ENCODE results near the gene ITGAX. TPM values are rescaled to one million over a fixed set of nuclear protein-coding genes. Genes with fewer than 3 reads are reported as not detected.

ITGAX gene
- total RNA-seq, 4 donors from 2014 or later, result 0.30 to 3.3 (median 1.1) TPM

- TF ChIP-seq POLR2A (IDR thresholded peaks at IDR 0.05) (no peak), CTCF (IDR thresholded peaks at IDR 0.05) (no peak)
- 91 to 93% methylated on average over 5 of the region's 5 CpGs for WGBS, 2 donors
- intact Hi-C loops (cut with DNase I; ENCODE audit: low total_unique reads), result no loop called here
- DNase-seq (ENCODE audit: low spot score in 2 of 2), result no peak
- H3K4me3 ChIP-seq (ENCODE audit: low read depth, poor library complexity, severe bottlenecking), result no peak overlapping the region
Measured at GRCh38 chr16:31375231-31375630, 20.3 kb downstream of the ITGAX start.

- 84 to 88% methylated on average over 8 of the region's 8 CpGs for WGBS, 2 donors
- intact Hi-C loops (cut with DNase I; ENCODE audit: low total_unique reads), result no loop called here
- TF ChIP-seq POLR2A (IDR thresholded peaks at IDR 0.05), result no peak
- no peak for TF ChIP-seq CTCF (IDR thresholded peaks at IDR 0.05)
- DNase-seq (ENCODE audit: low spot score in 2 of 2), result no peak
- no peak overlapping the region for H3K4me3 ChIP-seq (ENCODE audit: low read depth, poor library complexity, severe bottlenecking)
Measured at GRCh38 chr16:31376705-31377104, 21.7 kb downstream of the ITGAX start.

DNA sequence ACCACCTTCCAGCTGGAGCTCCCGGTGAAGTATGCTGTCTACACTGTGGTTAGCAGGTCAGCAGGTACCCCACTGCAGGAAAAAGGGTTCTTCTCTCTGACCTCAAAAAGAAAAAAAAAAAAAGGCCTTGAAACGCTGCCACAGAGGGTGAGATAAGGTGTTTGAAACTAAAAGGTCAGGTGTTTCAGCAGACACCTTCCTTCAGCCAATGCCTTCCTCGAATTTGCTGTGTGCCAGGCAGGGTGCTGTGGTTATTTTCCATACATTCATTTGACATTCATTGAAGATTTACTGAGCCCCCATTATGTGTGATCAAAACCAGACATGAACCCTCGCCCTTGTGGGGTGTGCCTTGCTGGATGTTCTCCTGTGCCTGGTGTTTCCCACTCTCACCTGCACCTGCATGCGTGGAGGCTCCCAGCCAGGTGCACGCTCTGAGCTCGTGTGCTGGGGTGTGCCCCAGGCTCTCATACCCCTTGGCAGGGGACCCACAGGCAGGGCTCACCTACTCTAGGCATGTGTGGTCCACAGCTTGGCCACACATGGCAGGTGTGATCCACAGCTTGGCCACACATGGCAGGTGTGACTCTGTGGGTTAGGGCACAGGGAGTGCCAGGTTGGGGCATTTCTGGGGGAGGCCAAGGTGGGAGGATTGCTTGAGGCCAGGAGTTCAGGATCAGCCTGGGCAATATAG is 22.4 kb downstream of the ITGAX start:
- 47 to 49% methylated on average over 7 of the region's 7 CpGs for WGBS, 2 donors
- H3K4me3 ChIP-seq (ENCODE audit: low read depth, poor library complexity, severe bottlenecking), result no peak overlapping the region
- TF ChIP-seq POLR2A (IDR thresholded peaks at IDR 0.05) (no peak), CTCF (IDR thresholded peaks at IDR 0.05) (no peak)

GRCh38 chr16:31380201-31380600 is 25.2 kb downstream of the ITGAX start:
- DNase-seq (ENCODE audit: low spot score in 2 of 2), result no peak
- intact Hi-C loops (cut with DNase I; ENCODE audit: low total_unique reads), result loop anchor here (5.0 to 10.0 kb wide), 2 partner anchors 65 to 158 kb away; partner anchors contain the start of gene ZNF843
- TF ChIP-seq POLR2A (IDR thresholded peaks at IDR 0.05), result no peak
- TF ChIP-seq CTCF (IDR thresholded peaks at IDR 0.05), result no peak
- WGBS, 2 donors, result 52 to 63% methylated on average over 12 of the region's 12 CpGs
- no peak overlapping the region for H3K4me3 ChIP-seq (ENCODE audit: low read depth, poor library complexity, severe bottlenecking)

More for the DNA sequence above, 22.4 kb downstream of the ITGAX start:
- intact Hi-C loops (cut with DNase I; ENCODE audit: low total_unique reads), result no loop called here
- DNase-seq (ENCODE audit: low spot score in 2 of 2), result no peak

DNA sequence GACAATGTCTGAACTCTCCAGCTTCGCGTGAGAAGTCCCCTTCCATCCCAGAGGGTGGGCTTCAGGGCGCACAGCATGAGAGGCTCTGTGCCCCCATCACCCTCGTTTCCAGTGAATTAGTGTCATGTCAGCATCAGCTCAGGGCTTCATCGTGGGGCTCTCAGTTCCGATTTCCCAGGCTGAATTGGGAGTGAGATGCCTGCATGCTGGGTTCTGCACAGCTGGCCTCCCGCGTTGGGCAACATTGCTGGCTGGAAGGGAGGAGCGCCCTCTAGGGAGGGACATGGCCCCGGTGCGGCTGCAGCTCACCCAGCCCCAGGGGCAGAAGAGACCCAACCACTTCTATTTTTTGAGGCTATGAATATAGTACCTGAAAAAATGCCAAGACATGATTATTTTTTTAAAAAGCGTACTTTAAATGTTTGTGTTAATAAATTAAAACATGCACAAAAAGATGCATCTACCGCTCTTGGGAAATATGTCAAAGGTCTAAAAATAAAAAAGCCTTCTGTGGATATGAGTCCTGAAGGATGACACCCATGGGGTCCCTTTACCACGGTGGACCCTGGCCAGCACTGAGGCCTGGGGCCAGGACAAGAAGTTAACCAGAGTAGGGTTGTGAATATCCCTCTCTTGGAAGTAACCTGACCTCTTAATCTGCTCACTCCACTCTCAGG is 27.6 kb downstream of the ITGAX start:
- TF ChIP-seq POLR2A (IDR thresholded peaks at IDR 0.05), result no peak
- DNase-seq (ENCODE audit: low spot score in 2 of 2), result peak in 1 of 2 donors; percentile 51
- H3K4me3 ChIP-seq (ENCODE audit: low read depth, poor library complexity, severe bottlenecking), result no peak overlapping the region
- intact Hi-C loops (cut with DNase I; ENCODE audit: low total_unique reads), result loop anchor here (5.0 to 10.0 kb wide), 2 partner anchors 62 to 160 kb away; partner anchors contain the start of gene ZNF843
- 22 to 24% methylated on average over 14 of the region's 14 CpGs for WGBS, 2 donors

GRCh38 chr16:31385680-31386079 is 30.7 kb downstream of the ITGAX start:
- intact Hi-C loops (cut with DNase I; ENCODE audit: low total_unique reads), result loop anchor here (10.0 kb wide), 1 partner anchor 59 kb away; the partner anchor contains the start of gene ZNF843
- no peak overlapping the region for H3K4me3 ChIP-seq (ENCODE audit: low read depth, poor library complexity, severe bottlenecking)
- TF ChIP-seq POLR2A (IDR thresholded peaks at IDR 0.05), result no peak
- no peak for TF ChIP-seq CTCF (IDR thresholded peaks at IDR 0.05)
- DNase-seq (ENCODE audit: low spot score in 2 of 2), result no peak
- 77 to 81% methylated on average over 4 of the region's 4 CpGs for WGBS, 2 donors

Data from lower leg skin (tissue), 4 donors.